HL-60/S4 (cell line): Measurements from ENCODE around the gene PDE11A.

Experiments
- in situ Hi-C: fragments of 300-500 bp; cut with MboI; formaldehyde crosslinking; loops from 2 replicates; pipeline ENCODE4 v1.14.3; 2022; ENCODE audit warnings: low sequenced_read_pairs

Gene PDE11A

DNA sequence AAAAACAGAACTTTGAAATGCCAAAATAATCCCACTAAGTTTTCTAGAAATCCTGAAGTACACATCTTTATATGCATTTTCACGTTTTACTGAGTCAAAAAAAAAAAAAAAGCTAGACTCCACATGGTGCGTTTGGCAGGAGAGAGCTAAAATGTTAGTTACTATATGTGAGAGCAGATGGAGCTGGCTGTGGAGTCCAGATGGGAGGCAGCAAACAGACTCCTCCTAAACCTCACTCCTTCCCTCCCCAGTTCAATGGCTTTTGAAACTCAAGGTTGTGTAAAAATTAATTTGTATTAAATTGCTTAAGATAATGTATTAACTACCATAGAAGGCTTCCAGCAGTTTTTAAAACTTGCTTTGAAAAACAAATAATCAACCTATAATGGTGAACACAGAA, 431.2 kb downstream of the PDE11A start:
- in situ Hi-C loops = no loop called here

DNA sequence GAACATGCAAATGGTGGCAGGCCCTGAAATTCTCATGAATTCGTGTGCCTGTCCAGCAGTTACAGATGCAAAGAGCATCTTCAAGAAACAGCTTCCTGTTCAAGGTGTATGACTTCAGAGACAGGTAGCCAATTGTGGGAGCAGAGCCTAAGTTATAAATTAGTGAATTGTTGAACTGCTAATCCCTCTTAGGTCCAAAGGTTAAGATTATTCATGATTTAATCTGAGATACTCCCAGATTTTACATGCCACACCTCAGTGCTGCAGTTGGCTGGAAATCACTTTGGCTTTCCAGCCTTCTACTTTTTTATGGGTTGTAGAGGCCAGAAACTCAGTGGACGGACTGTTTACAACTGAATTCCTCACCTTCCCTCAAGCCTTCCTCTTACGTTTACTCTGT, 432.2 kb downstream of the PDE11A start:
- in situ Hi-C loops = no loop called here

DNA sequence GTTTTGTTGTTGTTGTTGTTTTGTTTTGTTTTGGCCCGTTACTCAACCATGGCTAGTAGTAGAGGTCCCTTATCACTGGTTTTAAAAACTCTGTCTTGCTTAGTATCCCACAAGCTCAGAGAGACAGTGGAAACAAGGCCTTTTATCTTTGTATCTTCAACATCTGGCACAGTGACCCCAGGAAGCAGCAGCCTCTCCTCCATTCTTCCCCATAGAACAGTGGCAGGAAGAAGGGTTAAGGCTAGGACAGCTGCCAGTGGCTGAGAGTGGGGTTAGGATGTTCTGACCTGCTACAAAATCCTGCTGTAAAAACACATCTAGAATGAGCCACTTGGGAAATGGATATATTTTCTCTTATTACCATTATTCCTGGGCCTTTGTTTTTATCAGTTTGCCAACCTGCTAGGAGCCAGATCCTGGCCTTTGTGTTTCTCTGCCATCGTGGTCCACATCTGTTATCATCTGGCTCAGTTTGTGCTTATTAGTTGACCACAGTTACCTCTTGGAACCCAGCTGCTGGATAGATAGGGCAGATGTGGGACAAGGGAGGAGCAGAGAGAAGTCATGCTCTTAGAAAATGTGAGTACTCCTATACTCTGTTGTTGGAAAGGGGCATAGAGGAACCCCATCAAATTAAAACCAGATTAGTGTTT, 433.2 kb downstream of the PDE11A start:
- in situ Hi-C loops = no loop called here

DNA sequence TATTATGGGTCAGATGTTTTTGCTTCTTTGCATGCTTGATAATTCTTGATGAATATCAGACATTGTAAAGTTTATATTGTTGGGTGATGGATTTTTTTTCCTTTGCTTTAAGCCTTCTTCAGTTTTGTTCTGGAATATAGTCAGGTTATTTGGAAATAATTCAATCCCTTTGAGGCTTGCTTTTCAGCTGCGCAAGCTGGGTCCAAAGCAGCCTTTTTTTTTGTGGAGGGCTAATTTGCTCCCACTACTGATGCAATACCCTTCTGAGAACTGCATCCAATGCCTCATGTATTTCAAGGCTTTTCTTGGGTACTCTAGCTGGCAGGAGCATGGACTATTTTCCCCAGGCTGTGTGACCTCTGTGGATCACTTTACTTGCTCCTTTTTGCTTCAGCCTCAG, 434.1 kb downstream of the PDE11A start:
- in situ Hi-C loops = no loop called here

DNA sequence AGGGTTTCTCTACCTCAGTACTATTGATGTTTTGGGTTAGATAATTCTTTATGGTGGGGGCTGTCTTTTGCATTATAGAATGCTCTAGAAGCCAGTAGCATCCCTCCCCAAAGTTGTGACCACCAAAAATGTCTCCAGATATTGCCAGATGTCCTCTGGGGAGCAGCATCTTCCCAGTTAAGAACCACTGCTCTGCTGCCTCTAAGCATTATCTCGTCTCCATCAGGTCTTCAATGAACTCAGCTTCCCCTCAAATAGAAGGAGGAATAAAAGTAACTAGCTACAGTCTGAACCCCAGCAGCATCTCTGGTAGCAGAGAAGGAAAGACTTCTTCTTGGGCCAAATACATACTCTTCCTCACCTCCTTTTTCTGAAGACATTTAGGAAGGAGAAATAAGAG, 435.9 kb downstream of the PDE11A start:
- in situ Hi-C loops = no loop called here

DNA sequence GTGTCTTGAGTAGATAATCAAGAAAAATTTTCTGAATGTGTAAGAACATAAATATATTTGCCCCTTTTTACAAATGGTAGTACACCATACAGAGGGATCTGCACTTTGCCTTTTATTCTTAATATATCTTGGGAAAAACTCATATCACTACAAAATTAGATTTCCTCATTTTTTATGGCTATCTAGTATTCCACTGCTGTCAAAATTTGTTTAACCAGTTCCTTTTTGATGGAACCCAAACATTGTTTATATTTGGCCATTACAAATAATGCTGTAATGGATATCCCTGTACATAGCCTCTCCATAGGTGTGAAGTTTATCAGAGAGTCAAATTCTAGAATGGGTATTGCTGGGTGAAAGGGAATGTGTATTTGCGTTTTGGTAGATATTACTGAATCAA, 436.9 kb downstream of the PDE11A start:
- in situ Hi-C loops = no loop called here

DNA sequence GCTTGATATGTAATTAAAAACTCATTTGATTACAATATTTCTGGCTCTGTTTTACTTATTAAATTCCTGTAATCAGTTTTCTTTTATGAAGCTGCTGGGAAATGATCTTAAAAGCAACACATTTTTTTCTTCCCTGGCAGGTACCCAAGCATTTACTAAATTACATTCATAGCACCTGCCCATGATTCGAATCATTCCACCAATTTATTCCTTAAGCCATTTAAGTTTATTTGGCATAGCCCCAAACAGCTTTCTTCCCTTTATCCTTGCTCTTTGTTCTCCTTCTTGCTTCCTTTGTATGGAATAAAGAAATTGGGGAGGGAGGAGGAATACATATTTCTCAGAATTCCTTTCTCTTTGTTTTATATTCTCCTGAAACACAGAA, 438.7 kb downstream of the PDE11A start:
- in situ Hi-C loops = no loop called here

DNA sequence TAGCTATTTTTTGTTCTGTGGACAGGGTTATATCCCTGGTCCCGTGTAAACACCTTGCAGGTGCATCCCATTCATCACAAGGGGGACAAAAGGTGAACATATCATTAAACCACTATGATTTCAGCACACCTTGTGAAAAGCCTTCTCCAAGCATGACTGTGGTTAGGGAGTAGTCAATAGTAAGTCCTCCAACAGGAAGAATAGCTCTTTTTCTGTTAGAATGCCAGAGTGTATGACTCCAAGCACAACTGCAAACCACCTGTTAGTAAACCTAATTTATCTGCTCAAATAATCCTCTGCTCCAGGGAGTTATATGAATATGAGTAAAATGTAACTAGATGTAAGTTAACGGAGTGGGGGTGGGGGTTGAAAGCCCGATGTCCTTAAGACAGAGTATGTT, 439.5 kb downstream of the PDE11A start:
- in situ Hi-C loops = no loop called here

DNA sequence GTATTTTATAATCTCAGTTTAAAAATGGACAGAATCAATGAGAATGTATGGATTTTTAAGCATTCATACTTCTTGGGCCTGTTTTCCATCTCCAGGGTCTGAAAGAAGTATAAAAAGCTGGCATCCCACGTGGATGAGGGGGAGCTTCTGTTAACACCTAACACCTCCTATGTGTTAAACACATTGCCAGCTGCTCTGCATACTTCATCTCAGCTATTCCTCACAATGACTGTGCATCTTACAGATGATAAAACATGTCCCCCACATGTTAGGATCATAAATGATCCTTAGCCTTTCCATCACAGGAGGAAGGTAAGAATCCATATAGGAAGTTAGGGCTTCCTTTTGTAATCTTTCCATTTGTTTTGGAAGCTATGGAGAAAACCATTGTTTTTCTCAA, 440.9 kb downstream of the PDE11A start:
- in situ Hi-C loops = no loop called here

DNA sequence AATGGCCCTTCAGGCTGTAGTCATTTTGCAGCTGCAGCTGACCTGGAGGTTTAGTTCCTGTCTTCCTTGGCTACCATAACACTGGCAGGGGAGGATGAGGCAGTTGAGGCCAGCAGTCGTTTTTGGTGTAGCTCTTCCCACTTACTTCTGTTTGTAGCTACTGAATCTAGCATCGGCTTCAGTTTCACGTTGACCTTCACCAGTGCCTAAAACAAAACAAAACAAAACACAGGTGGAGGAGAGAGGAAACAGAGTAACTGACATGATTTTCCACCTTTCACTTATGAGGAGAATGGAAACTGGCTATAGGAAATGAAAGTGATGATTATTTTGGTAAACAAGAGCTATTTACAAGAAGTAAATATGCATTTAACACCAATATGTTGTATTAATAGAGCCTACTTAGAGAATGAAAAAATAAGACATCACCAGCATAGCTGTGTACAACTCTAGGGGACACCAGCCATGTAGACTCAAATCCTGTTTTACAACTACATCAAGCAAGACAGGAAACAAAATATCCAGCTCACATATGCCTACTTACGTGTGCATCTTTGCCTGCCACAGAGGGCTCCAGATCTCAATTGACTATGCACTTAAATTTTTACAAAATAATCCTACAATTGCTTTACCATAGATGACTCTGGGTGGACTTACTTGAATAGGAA, 443.1 kb downstream of the PDE11A start:
- in situ Hi-C loops = no loop called here

DNA sequence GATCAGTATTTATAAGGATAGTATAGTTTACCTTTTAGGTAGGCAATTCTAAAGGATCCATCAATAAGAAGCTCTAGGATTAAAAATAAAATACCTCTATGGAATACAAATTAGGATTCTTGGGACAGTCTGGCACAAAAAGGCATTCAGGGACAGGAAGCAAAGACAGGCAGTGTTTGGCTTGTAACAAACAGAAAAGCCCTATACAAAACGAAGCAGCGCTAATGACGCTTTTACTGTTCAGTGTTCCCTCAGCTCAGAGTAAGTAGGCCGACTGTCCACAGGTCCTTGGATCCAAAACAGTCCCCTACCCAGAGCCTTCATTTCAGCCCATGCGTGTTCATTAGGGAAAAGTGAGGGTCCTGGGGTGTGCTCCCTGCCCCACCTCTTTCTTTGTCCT, 443.7 kb downstream of the PDE11A start:
- in situ Hi-C loops = no loop called here

DNA sequence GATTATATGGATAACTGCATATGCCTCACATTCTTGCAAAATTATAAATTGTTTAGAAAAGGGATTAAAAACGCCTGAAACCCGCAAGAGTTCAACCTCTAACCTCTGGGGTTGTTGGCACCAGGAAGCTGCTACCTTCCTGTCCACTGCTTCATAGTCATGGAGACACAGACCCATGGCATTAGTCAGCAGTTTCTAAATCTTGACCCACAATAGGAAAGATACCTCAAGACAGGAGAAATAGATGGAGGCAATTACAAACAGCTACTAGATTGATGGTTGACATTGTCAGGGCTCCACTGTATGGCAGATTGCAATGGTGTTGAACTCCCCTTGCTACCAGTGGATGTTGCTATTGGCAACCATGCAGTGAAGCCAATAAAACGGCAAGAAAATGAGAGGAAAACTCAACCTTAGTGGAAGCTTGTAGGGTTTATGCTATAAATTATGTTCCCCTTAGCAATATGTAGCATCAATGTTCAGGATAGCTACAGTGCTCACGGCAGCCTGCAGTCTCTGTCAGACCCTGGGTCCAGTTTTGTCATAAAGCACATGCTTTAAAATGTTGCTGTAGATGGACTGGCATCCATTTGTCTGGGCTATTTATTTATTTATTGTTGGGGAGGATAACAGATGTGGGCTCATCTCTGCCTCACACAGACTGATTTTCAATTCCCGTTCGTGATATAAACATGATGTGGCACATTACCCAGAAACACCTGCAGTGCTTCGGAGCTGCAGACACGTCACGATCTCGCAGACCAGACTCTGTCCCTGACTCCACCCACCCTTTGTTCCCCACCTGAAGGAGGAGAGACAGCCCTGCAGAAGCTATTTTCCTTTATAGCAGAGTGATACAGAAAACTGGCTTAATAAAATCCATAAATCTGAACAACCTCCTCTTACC, 446.6 kb downstream of the PDE11A start:
- in situ Hi-C loops = no loop called here

DNA sequence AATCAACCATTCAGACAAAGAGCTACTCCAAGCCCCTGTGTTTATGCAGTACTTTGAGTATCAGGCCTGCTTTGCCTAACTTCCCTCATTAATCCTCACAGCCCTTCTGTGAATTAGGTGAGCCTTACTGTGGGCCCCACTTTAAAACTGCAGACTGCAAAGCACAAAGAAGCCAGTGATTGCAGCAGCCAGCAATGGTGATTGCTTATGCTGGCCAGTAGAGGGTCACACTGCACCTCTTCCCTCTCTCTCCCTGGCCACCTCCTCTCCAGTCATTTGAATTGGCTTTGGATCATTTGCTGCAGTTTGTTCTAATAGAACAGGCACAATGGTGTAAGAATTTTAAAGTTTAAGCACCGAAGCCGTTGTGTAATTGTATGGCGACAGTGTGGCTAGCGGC, 450.1 kb downstream of the PDE11A start:
- in situ Hi-C loops = no loop called here

DNA sequence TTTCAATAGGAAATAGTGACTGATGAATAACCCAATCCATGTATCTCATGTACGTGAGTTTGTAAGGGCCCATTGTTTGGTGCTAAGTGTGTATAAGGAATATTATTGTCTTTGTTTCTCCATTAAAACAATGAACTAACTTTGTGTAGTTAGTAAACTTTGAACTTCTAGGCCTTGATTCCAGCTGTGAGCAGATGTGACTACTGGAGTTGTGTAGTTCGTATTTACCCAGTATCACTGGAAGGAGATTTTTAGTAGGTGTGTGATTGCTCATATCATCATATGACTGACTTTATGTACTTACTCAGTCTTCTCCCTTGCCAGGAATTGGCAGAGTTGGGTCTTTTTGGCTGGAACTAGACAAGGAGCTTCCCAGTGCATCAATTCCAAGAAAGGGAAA, 452.6 kb downstream of the PDE11A start:
- in situ Hi-C loops = no loop called here

DNA sequence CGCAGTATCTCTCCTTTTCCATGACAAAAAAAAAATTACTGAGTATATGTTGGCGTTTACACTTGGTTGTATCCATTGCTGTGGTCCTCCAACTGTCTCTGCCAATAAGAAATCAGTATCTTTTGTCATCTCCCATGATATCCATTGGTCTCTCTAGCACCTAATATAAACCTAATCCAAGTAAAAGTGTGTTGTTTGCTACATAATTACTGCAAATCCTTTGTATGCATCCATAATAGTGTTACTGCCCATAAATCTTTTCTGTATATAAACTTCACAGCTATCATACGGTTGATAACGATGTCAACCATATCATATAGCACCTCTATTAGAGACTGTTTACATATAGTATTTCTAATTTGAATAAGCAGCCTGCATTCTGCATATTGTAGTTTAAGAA, 453.1 kb downstream of the PDE11A start:
- in situ Hi-C loops = no loop called here

DNA sequence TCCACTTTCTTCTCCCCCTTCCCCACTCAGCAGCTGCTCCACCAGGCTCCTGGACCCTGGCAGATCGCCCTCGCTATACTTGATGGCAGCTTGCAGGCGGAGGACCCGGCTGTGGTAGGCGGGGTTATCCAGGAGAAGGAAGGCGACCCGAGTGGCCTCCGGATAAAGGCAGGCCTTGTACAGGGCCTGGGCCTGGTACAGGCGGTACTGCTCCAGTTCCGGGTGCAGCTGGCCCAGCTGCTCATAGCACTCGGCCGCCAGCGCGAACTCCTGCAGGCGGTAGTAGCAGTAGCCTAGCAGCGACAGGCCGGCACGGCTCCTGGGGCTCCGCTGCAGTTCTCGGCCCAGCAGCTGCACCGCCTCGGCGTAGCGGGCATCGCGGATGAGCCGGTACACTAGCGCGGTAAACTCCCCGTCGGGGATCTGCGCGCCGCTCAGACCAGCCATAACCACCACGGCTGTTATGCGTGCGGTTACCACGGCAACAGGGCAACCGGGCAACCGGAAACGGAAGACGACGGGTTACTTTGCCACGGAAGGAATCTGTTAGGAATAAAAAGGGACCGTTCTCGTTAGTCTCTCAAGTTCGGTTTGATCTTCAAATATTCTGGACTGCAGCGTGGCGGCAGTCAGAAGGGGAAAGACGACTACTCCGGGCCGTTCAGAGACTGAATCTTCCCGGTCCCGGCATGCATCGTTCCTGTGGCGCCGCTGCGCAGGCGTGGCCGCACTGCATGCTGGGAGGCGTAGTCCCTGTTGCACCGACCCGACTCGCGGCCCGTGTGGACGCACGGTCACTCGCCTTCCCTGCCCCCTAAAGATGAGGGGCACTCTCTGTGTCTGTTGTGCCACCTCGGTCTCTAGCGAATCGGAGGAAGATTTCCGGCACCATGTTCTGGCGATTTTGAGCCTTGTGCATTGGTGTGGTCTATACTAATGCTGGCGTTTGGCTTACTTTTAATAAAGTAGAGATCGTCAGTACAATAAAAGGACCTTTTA, 454.0 kb downstream of the PDE11A start:
- in situ Hi-C loops = no loop called here

DNA sequence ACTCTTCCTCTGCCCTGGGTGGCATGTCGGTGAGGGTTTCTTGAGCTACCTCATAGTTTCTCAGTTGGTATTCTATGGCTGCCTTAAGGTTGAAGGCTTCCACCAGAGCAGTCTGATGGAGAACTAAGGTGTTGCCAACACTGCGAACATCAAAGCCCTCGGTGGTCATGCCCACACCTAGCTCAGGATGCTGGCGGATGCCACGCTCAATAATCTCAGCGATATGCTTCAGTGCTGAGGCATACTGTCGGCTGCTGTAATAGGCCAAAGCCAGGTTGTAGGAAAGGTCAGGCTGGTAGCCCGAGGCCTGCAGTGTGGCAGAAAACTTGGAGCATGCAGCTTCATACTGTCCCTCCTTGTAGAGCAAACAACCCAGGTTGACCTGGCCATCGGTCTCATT, 454.7 kb downstream of the PDE11A start:
- in situ Hi-C loops = no loop called here

DNA sequence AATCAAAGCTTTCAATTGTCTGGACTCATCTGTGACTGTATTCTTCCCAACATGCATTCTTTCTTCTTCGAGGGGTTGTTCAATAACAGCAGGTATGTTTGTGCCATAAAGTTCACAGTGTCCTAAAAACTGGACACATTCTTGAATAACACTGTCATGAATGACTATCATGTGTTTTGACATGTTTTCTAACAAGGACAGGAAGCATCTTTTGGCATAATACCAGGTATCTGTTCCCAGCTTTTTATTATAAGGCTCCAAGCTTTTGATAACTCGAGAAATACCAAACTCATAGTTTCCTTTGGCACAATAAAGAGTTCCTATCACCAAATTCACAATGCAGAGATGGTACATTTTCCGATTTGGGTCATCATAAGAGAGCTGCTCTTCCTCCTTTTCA, 455.8 kb downstream of the PDE11A start:
- in situ Hi-C loops = no loop called here

DNA sequence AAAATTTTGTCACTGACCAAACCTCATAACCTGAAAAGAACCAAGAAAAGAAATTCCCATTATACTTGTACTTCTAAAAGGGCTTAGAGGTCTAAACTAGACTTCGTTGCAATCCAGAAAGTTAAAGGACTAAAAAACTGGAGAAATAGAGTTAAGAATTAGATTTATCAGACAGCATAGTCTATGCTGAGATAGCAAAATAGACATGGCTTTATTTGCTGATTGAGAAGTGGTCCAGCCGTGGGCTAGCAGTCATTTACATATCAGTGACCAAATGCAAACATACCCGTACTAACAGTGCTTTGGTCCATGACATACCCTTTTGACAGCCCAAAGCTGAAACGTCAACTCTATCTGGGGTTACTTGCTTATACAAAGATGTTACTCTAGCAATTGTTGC, 456.5 kb downstream of the PDE11A start:
- in situ Hi-C loops = no loop called here

DNA sequence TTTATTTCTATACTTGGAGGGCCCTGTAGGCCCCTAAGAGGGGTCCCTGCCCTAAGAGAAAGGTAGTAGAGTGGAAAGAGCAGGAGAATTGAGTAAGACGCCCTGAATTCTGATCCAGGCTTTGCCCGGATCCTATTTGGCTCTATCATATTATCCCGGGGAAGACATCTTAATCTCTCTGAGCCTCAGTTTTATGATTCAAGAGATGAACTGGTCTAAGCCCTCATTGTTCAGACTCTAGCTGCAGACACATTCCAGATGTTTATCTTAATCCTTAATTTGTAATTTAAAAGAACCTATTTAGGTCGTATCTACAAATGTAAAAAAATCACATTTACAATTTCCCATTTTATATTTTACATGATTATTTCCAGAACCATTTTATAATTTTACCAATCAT, 459.9 kb downstream of the PDE11A start:
- in situ Hi-C loops = no loop called here
